Caco-2 (cell line): ENCODE measurements around the gene FJX1. TPM values are rescaled to one million over a fixed set of nuclear protein-coding genes. Genes with fewer than 3 reads are reported as not detected.

Source experiments
- BruUV-seq: library from RNA; stranded (reverse); fragments of 400-500 nt; replicated peaks from 2 replicates; lab custom pipeline; 2021; lab: Mats Ljungman, UMichigan
- CTCF ChIA-PET: fragments of 300-600 bp; sonication (Branson Sonifier 250); formaldehyde crosslinking; loops from one replicate; lab custom pipeline; 2022; ENCODE audit warnings: antibody characterized with exemption; lab: Charles Lee
- POLR2A ChIA-PET: fragments of 300-600 bp; sonication (Branson Sonifier 250); formaldehyde crosslinking; loops from one replicate; lab custom pipeline; 2022; ENCODE audit warnings: antibody characterized with exemption; lab: Charles Lee
- DNase-seq, 2 experiments: peaks; one replicate each; pipeline versions ENCODE4 v3.0.0 to v3.0.0-alpha.2; 2020 to 2022
- H3K27me3 ChIP-seq: replicated peaks from 2 replicates; pipeline ENCODE4 v1.6.0; 2011; ENCODE audit warnings: low read length; ENCODE audit not compliant: control insufficient read depth, insufficient read depth
- H3K36me3 ChIP-seq: 2 replicates; pipeline ENCODE4 v1.5.1; 2011; ENCODE audit warnings: low read length; ENCODE audit not compliant: control insufficient read depth, insufficient read depth
- H3K4me1 ChIP-seq: fragments of 250-450 bp; sonication (Bioruptor Pico); 2 replicates; pipeline ENCODE4 v1.5.1; 2020; ENCODE audit warnings: mild to moderate bottlenecking
- H3K4me3 ChIP-seq: 2 replicates; pipeline ENCODE4 v1.5.1; 2011; ENCODE audit warnings: low read depth, mild to moderate bottlenecking, control low read depth, low read length
- H3K9me3 ChIP-seq: fragments of 250-450 bp; sonication (Bioruptor Pico); 2 replicates; pipeline ENCODE4 v1.5.1; 2020; ENCODE audit warnings: mild to moderate bottlenecking, moderate library complexity
- H3K27ac Mint-ChIP-seq: one replicate; pipeline ENCODE4 v1.8.0; 2022; ENCODE audit warnings: mixed read lengths; ENCODE audit not compliant: unreplicated experiment
- H3K27me3 Mint-ChIP-seq: one replicate; pipeline ENCODE4 v1.8.0; 2022; ENCODE audit warnings: mixed read lengths; ENCODE audit not compliant: insufficient read depth, unreplicated experiment
- H3K36me3 Mint-ChIP-seq: one replicate; pipeline ENCODE4 v1.8.0; 2022; ENCODE audit warnings: mild to moderate bottlenecking, mixed read lengths; ENCODE audit not compliant: insufficient read depth, unreplicated experiment
- H3K4me1 Mint-ChIP-seq: one replicate; pipeline ENCODE4 v1.8.0; 2022; ENCODE audit warnings: low read depth, mixed read lengths; ENCODE audit not compliant: unreplicated experiment
- H3K4me3 Mint-ChIP-seq: one replicate; pipeline ENCODE4 v1.8.0; 2022; ENCODE audit warnings: mild to moderate bottlenecking, moderate library complexity, mixed read lengths; ENCODE audit not compliant: unreplicated experiment
- H3K9me3 Mint-ChIP-seq: one replicate; pipeline ENCODE4 v1.8.0; 2022; ENCODE audit warnings: mixed read lengths; ENCODE audit not compliant: unreplicated experiment
- intact Hi-C: fragments of 100-400 bp; cut with micrococcal nuclease; formaldehyde crosslinking; loops from one replicate; pipeline ENCODE4 v1.10.0; 2022; ENCODE audit not compliant: unreplicated experiment
- total RNA-seq: library from RNA; stranded (reverse); gene quantifications from 2 replicates; pipeline ENCODE4 v1.2.3, GENCODE V29; 2022
- TF ChIP-seq, protein P1 (sequence below), 2 experiments: fragments of 200-600 bp in 1 of 2; IDR thresholded peaks; 1 replicate in 1 of 2; 2 replicates in 1 of 2; pipeline versions ENCODE4 v1.5.1 to v1.8.0; 2011 to 2022; ENCODE audit warnings: antibody characterized with exemption in 1 of 2, control low read depth in 1 of 2, inconsistent platforms in 1 of 2, low read depth in 1 of 2, low read length in 1 of 2, mild to moderate bottlenecking in 1 of 2, moderate library complexity in 1 of 2; ENCODE audit not compliant: insufficient read depth in 1 of 2, severe bottlenecking in 1 of 2, unreplicated experiment in 1 of 2

Gene FJX1
- total RNA-seq, 1 experiment from 2014 or later: 14.4 TPM

DNA sequence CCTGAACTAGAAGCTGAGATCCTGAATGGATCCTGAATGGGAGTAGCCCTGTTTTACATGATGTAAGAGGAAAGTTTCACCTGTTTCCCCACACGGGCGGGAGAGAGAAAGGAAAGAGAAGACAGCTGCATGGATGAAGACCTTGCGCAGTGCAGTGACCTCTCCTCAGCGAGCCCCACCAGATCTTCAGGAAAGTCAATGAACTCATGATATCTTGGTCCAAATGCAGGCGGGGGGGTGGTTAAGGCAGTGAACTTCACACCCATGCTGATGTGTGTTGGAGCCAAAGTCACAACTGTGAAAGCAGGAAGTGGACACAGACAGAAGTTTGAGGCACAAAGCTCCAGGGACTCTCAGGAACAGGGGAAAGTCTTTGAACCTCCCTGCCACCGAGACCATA lies 8.6 kb upstream of the FJX1 start:
- H3K27ac Mint-ChIP-seq: no peak overlapping the region

DNA sequence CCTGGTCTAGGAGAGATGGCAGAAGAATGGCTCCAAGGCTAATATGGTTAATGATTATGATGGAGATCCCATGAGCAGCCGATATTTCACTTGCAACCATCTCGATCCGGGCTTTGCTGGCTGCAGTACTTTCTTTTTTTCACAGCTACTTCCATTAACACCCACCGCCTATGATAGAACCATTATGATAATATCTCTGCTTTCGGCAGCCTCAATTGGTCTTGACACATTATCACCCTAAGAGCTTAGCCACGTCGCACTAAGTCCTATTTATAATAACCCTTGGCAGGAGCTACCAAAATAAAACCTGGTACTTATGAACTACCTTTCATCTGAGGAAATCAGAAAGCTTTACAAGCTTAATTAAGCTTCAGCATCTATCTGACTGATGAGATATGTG lies 7.6 kb upstream of the FJX1 start:
- intact Hi-C loops: no loop called here
- ChIA-PET POLR2A (no interaction called here), CTCF (interaction anchor here (1.1 kb wide), 1 partner anchor 655 kb away, joined by 3 read pairs; no protein-coding TSS in a partner anchor)
- Histone ChIP-seq H3K36me3 (no peaks in the 10 kb centered on the region), H3K9me3 (no peaks in the 10 kb centered on the region), H3K27me3 (no peaks in the 10 kb centered on the region), H3K4me1 (no peaks in the 10 kb centered on the region), H3K4me3 (no peak overlapping the region)
- DNase-seq: no peak
- no TSS peak for BruUV-seq
- Mint-ChIP-seq H3K36me3 (no peaks in the 10 kb centered on the region), H3K4me1 (peaks cover 6% of the 10 kb centered on the region), H3K9me3 (no peaks in the 10 kb centered on the region), H3K4me3 (no peak overlapping the region), H3K27ac (no peak overlapping the region), H3K27me3 (peaks cover 5% of the 10 kb centered on the region)
- TF ChIP-seq, protein P1, sequence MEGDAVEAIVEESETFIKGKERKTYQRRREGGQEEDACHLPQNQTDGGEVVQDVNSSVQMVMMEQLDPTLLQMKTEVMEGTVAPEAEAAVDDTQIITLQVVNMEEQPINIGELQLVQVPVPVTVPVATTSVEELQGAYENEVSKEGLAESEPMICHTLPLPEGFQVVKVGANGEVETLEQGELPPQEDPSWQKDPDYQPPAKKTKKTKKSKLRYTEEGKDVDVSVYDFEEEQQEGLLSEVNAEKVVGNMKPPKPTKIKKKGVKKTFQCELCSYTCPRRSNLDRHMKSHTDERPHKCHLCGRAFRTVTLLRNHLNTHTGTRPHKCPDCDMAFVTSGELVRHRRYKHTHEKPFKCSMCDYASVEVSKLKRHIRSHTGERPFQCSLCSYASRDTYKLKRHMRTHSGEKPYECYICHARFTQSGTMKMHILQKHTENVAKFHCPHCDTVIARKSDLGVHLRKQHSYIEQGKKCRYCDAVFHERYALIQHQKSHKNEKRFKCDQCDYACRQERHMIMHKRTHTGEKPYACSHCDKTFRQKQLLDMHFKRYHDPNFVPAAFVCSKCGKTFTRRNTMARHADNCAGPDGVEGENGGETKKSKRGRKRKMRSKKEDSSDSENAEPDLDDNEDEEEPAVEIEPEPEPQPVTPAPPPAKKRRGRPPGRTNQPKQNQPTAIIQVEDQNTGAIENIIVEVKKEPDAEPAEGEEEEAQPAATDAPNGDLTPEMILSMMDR (IDR thresholded peaks at IDR 0.05; ENCODE audit: insufficient read depth in 1 of 2, low read depth in 1 of 2, low read length in 1 of 2, severe bottlenecking in 1 of 2, unreplicated experiment in 1 of 2): no peak

More for the DNA sequence above, 8.6 kb upstream of the FJX1 start:
- Mint-ChIP-seq H3K9me3 (no peaks in the 10 kb centered on the region), H3K36me3 (no peaks in the 10 kb centered on the region), H3K4me1 (peaks cover 6% of the 10 kb centered on the region), H3K27me3 (peaks cover 5% of the 10 kb centered on the region), H3K4me3 (no peak overlapping the region)
- ChIA-PET CTCF (no interaction called here), POLR2A (no interaction called here)
- BruUV-seq: no TSS peak
- no peak for DNase-seq
- Histone ChIP-seq H3K27me3 (no peaks in the 10 kb centered on the region), H3K4me3 (no peak overlapping the region), H3K9me3 (no peaks in the 10 kb centered on the region), H3K4me1 (no peaks in the 10 kb centered on the region), H3K36me3 (no peaks in the 10 kb centered on the region)
- intact Hi-C loops: no loop called here
- TF ChIP-seq, protein P1 (IDR thresholded peaks at IDR 0.05; ENCODE audit: insufficient read depth in 1 of 2, low read depth in 1 of 2, low read length in 1 of 2, severe bottlenecking in 1 of 2, unreplicated experiment in 1 of 2): no peak

DNA sequence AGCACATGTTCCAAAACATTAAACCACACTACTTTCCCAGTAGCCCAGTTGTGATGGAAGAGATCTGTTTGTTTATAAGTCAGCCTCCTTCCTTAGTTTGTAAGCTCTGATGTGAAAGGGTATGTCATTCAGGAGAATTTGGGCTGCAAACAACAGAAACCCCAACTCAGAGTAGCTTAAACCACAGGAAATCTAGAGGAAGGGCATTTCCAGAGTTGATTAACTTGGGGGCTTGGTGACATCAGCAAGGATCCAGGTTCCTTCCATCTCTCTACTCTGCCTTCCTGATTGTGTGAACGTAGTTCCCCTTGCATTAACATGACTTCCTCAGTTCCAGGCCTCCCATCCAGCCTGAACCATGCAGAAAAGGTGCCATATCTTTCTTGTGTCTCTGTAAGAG lies 6.5 kb upstream of the FJX1 start:
- H3K36me3 ChIP-seq: no peaks in the 10 kb centered on the region
- intact Hi-C loops: no loop called here
- no peaks in the 10 kb centered on the region for H3K27me3 ChIP-seq
- Mint-ChIP-seq H3K27ac (no peak overlapping the region), H3K4me1 (peaks cover 6% of the 10 kb centered on the region), H3K9me3 (no peaks in the 10 kb centered on the region), H3K27me3 (peaks cover 5% of the 10 kb centered on the region), H3K4me3 (no peak overlapping the region), H3K36me3 (no peaks in the 10 kb centered on the region)
- ChIA-PET POLR2A (no interaction called here), CTCF (interaction anchor here (1.1 kb wide), 1 partner anchor 867 kb away, joined by 3 read pairs; no protein-coding TSS in a partner anchor)
- H3K4me1 ChIP-seq: no peaks in the 10 kb centered on the region
- TF ChIP-seq, protein P1 (IDR thresholded peaks at IDR 0.05; ENCODE audit: insufficient read depth in 1 of 2, low read depth in 1 of 2, low read length in 1 of 2, severe bottlenecking in 1 of 2, unreplicated experiment in 1 of 2): no peak
- no TSS peak for BruUV-seq
- H3K9me3 ChIP-seq: no peaks in the 10 kb centered on the region
- DNase-seq: no peak
- no peak overlapping the region for H3K4me3 ChIP-seq
